GM19023 (cell line): ENCODE results near the gene TTLL5.
A peak's percentile ranks its signal among the peaks of the same experiment; 100 is the strongest.

Experiments used
- ATAC-seq: cut with Tn5 transposase; IDR thresholded peaks from one replicate; pipeline ENCODE4 v1.9.1; 2021; ENCODE audit warnings: mild to moderate bottlenecking, moderate library complexity; ENCODE audit not compliant: unreplicated experiment

Gene TTLL5

DNA sequence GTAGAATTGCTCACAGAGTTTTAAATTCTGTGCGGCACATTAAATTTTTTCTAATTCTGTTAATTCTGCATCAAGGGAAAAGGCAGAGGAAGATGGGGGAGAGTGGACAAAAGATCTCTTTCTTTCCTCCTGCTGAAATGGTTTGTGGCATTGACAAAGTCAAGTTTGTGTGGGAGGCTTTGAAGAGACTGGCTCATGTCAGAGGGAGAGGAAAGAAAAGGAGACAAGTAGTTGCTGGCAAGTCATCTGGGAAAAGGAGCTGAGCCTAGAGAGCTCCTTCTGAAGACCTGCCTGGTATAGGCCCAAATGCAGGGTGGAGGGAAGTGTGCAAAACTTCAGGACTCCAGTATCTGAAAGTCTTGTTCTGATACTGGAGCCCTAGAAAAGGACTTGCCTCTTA, 36.3 kb downstream of the TTLL5 start:
- no peak for ATAC-seq

DNA sequence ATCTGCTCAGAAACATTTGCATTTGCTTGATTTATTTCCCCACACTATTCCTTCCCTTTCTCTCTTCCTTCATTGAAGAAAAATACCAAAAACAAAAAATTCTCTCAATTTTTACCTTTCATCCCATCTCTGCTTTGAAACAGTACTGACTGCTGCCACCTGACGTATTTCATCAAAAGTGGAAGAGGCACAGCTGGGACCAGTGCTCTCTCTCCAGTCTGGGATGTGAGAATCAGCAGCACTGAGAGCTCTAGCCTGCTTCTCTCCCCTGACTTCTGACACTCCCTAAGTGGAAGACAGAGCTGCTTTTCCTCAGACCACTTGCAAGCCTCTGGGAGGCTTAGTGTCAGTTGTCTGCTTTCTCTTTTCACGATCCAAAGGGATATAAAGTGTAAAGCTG, 36.9 kb downstream of the TTLL5 start:
- no peak for ATAC-seq

DNA sequence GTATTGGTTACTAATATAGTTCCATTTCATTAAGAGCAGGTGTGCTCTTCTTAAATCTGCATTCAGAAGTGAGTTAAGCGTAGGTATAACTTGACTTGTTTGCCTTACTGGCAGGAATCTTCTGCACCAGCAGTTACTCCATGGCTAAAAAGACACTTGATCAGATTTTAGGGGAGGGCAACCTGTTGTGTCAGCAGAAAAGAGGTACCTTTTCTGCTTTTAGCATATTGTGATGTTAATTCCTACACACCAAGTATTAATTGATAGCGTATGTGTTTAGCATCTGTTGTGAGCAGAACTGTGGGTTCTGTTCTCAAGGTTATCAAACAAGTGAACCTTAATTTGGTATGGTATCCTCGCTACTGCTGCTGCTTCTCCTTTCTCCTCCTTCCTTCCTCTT, 38.3 kb downstream of the TTLL5 start:
- no peak for ATAC-seq

DNA sequence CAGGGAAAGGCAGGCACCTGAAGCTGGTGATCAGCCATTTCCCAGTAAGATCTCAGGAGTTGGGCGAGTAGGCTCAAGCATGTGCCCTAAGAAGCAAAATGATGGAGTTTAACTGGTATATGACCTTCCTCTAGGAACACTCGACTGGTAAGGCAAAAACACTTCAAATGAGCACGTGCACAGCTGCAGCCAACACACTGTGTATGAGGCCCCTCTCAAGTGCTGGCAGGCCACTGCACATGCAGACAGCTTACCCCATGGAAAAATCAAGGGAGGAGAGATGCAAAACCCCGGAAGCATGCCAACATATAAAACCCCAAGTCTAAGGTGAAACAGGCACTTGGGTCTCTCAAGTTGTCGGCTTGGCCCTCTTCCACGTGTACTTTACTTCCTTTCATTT, 39.2 kb downstream of the TTLL5 start:
- no peak for ATAC-seq

DNA sequence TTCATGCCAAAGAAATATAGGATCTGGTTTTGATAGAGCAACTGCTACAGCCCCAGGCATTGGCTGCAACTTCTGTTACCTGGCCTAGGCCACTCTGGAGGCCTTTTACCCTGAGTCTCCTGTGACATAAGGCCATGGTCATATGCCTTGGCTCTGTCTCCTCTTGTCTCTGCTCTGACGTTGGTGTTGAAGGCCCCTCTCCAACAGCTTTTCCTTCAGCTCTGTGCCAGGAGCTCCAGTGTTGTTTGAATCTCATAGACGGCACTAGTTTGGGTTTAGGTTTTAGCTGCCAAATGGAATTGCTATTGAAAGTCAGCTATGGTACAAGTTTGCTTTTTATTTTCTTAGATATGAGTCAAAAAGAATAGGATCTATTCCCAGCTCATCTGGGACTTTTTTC, 41.1 kb downstream of the TTLL5 start:
- ATAC-seq: no peak

DNA sequence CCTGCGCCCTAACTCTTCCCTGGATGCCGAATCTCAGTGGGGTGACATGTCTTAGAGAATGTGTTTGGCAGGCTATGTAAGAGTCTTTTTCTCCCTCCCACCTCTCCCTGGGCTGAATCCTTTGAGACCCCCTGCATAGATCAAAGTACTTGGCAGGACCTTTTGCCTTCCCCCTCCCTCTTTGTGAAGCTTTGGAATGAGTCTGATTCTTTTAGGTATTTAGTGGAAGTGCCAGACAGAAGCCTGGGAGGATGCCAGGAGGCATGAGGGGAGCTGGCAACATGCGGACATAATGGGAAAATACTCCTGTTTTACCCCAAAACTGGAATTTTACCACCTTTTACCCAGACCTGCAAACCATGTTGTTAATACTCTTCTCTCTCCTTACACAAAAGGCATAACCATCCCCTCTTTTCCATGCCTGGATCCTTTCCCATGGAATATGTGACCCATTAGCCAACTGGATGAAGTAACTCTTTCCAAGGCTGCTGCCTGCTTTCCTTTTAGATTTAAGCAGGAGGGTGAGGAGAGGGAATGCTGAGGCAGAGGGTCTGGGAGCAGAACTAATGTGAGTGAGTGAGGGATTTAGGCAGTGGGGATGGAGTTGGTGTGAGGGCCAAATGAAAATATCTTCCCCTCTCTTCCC, 41.7 kb downstream of the TTLL5 start:
- no peak for ATAC-seq

DNA sequence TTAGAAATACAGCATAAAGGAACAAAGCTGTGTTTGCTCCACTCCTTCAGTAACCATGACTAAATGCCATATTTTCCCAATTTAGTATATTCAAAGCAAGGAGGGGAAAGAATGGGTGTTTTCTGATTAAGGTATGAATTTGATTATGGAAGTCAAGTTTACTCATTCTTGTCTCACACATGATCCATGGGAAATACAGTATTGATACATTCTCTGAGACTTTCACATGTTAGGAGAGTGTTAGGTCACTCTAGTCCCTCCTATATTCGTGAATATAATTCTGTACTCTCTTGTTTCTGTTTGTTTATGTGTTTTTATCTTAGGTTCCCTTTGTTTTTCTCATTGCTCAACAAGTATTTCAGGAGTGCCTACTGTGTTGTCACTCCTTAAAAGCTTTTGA, 42.4 kb downstream of the TTLL5 start:
- no peak for ATAC-seq

DNA sequence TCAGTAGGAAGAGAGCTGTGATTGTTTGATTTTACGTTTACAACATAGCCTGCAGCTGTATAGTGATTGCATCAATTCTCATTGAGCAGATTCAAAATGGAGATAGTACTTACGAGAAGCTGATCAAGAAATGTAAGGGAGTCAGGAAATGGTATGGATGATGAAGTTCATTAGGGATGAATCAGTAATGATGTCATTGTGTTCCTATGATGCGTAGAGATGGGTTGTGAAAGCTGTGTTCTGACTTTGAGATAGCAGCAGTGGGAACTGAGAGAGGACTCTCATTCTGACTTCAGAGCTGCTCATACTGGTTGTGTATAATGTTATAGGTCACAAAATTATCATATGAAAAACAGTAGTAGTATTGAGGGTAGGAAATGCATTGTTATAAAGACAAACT, 44.0 kb downstream of the TTLL5 start:
- no peak for ATAC-seq

DNA sequence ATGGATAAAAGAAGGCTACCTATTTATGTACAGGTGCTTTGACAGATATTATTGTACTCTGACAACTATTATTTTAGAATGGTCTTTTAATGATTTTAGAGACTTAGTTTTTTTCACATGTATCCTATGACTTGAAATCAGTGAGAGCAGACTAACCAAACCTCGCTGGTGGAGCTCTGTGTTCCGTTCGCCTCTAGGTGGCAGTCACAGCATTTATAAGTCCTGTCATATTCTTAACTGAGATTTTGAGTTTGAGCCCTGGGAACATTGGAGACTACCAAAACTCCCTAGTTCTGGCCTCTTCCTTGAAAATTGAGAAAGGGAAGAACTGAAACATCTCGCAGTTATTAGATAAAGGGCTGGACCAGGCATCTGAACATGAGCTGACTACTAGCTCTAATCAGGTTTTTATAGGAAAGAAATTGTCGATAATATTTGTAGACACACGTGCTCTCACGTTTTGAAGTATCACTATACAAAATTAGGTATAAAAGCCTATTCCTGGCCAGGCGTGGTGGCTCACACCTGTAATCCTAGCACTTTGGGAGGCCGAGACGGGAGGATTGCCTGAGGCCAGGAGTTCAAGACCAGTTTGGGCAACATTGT, 48.3 kb downstream of the TTLL5 start:
- ATAC-seq: no peak

DNA sequence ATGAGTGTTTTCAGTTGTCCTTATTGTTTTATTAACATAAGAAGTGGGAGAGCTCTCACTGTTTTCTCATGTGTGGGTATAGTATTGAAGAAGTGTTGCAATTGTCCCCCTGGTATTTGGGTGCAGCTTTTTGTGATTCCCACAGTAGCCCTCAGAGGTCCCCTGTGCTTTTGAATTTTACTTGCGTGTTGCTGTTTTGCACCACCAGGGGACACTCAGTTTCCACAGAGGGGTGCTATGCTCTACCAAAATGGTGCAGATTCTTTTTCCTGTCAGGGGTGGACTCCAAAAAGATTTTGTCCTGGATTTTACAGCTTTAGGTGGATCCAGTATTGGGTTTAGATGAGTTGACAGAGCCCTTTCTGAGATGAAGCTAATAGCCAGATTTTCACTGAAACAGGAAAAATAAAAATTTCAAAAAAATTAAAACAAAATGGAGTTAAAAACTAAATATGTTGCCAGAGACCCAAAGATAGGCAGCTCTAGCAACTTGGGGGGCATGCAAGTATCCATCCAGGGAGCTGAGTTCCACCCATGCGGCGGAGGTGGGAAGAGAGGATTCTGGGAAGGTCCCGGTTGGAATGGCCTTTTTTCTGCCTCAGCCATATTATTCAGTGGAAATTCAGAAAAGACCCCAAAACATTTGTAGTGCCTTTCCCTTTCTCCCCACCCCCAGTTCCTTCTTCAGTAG, 50.2 kb downstream of the TTLL5 start:
- no peak for ATAC-seq

DNA sequence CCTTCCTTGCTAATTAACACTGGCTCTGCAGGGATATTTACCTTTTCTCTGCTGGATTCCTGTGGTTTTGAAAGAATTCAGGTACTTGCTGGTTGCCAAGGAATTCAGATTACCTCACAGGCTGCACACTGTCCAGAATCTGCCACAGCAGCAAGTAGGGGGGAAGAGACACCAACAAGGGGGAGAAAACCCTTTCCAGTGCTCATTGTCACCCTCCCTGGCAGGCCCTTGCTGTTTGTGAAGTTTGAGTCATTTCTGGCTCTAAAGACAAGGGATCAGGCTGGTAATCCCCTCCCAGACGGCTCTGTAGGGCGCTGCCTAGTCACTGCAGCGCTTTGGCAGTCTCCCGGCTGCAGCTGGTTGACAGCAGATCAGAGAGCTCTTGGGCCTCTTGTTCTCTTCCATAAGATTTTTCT, 50.8 kb downstream of the TTLL5 start:
- peak; percentile 73 for ATAC-seq

DNA sequence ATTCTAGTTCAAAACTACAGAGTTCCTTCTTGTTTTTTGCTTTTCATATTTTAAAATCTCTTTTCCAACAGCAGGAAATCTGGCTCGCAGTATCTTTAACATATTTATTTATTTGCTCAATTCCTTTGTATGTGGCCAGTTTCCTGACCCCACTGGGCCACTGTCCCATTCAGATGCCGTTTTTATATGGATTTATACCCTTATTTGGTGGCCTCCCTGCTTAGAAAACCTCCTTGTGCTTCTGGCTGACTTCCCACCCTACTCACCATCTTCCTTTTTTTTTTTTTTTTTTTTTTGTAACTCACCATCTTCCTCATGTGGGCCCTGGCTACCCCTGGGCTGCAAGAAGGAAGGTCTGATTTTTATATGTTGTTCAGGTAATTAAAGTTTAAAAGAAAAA, 53.9 kb downstream of the TTLL5 start:
- no peak for ATAC-seq

DNA sequence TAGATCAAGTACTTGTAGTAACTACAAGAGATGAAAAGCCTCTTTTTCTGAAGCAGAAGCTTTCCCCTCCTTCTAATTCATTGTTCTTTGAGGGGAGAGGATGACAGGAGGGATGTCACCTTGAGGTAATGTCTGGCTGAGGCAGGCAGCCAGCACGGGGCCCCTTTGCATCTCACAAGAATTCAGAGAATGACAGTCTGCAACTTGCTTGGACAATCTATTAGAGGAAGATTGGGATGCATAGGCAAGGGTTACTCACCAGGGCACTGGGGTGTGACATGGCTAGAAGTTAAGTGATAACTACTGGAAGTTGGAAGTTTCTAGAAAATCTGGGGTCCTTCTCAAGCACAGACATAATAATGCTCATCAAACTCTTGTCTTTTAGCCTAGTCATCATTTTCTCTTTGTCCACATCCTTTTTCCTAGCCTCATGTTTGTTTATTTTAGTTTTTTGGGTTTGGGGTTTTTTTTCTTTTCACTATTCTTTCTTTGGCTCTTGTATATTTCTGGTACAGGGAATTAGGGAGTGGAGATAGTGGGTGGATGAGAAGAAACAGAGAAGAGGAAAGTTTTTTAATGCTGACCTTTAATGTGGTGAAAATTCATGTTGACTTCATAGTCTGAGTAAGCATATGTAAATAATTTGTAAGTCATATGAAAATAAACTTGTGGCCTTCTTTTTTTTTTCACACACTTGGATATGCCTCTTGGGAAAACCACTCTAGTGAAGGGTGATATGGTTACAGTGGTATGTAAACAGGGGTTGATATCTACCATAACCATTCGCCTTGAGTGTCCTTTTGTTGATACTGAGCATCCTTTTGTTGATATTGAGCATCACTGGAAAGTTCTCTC, 55.1 kb downstream of the TTLL5 start:
- ATAC-seq: no peak

DNA sequence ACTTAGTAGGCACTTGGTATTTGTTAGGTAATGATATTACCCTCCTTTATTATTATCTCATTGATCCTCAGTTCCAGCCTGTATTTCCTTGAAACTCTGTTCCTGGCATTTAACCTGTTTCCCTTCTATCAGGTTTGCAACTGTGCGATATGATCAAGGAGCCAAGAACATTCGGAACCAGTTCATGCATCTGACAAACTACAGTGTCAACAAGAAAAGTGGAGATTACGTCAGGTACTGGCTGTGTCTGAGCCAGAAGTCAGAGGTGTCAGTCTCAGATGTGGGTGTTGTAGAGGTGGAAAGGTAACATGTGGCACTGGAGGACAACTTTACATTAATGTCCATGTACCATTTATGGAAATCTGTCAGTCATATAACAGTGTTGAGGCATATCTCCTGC, 56.7 kb downstream of the TTLL5 start:
- no peak for ATAC-seq

DNA sequence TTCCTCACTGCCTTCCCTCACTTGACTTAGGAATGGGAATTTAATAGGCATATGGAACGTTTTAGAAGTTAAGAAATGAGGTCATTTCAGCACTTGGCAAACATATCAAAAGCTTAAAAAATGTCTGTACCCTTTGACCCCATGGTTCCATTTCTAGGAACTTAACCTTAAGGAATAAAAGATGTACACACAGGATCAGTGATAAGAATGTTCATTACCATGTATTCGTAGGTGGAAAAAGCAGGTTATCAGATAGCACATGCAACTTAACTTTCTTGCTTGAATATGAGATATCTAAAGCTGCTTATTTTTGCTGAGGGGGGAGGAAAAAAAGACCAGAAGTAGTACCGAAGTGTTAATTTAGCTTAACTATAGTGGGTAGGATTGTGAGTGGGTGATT, 57.2 kb downstream of the TTLL5 start:
- no peak for ATAC-seq

DNA sequence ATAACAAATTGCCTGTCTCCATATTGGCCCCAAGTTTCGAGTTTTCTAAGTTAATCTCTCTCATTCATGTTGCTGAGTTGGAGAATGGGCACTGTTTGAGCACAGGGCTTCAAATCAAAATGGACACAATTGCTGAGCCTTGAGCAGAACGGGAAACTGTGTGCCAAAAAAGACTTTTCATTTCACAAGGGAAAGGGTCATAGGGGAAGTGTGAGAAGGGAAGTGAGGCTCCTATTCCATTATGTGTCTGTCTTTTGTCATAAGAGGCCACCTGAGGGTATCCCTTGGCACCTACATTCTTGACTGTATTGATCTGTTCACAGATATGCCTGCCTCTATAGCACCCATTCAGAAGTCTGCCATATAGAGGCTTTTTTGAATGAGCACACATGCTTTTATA, 59.1 kb downstream of the TTLL5 start:
- no peak for ATAC-seq

DNA sequence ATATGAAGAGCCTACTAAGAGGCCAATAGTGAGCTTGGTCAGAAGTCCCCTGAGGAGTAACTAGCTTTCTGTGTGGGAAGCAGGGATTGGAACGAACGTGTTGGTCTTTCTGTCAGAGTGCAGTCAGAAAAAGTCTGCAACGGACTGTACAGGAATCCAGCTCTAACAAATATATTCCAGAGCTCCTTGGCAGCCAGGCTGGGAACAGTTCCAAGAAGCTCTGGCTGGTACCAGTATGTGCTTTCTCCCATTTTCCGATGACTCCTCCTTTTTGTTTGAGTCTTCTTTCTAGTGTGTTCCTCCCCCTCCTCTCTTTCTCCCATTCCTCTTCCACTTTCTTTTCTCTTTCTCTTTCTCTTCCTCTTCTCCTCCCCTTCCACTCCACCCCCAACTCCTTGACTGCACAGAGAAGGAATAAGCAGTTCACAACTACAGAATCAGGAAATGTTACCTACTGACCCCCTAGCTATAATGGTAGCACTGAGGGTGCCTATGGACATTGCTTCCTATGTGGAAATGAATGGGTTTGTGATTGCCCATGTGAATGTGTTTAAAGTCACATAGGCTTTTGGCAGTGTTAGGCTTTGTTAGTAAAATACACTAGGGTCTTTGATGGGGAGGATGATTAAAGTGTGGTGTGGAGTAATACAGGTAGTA, 59.9 kb downstream of the TTLL5 start:
- ATAC-seq: no peak

DNA sequence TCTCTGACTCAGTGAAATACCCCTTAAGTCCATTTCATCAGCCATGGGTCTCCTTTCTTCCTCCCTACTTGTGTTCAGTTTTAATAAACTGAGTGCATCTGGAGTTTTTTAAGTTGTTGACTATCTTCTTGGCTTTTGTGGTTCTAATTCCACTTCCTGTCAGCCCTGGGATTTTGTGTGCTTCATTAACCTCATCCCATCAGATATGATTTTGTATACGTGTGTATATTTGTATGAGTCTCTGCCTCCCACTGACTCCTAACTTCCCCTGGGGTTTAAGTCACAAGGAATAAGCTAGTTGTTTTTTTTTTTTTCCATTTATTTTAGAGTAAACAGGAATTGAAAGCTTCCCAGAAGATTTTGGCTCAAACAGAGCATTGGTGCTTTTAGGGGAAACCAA, 62.7 kb downstream of the TTLL5 start:
- no peak for ATAC-seq

DNA sequence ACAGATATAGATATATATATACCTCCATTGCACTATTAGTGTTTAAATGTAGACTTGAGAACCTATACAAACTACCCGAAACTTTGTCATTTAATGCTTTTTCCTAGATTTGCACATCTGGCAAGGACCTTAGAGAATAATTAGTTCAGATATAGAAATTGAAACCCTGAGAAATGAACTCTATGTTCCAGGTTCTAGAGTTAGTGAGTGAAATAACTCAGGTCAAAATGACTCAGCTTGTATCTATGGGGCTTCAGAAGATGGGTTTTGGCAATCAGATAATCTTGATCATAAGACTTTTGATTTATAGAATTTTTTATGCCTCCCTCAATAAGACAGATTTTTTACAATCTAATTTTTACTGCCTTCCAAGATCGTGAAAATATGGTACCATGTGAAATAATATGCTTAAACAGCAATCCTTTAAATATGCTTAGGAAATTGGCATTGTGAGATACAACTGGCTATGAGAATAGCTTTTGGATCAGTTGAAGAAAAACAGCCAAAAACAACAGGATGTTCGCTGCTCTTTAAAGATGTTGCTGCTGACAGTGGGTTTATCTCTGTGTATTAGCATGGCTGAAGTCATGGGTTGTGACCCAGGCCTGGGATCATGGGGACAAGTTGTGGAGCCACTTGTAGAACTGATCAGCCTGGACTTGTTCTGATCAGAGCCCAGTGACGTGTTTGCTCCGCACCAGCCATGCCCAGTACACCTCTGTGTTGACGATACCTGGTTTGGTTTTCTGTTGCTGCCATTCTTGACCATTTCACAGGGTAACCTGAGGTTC, 63.6 kb downstream of the TTLL5 start:
- ATAC-seq: no peak

DNA sequence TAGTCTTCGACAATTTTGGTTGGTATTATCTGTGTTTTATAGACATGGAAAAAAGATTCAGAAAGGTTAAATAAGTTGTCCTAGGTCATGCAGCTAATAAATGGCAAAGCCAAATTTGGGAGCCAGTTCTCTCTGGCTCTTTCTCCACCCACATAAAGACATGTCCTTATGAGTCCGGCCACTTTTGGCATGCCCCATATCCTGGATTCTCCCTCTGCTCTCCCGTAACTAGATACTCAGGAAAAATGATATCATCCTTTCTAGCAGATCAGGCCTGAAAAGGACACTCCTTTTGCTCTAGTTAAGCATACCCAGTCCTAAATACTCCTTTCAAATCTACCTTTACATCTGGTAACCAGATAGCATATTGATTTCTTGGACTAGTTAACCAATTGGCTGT, 64.4 kb downstream of the TTLL5 start:
- no peak for ATAC-seq
